Ishikawa (cell line): Measurements from ENCODE around the gene OGN.

ENCODE experiments used
- CEBPB ChIP-seq: IDR thresholded peaks from 2 replicates; pipeline ENCODE4 v1.6.1; 2012
- CREB1 ChIP-seq: IDR thresholded peaks from 2 replicates; pipeline ENCODE4 v1.6.1; 2012; ENCODE audit warnings: low read depth
- EGR1 ChIP-seq: IDR thresholded peaks from 2 replicates; pipeline ENCODE4 v1.6.1; 2012
- EP300 ChIP-seq: IDR thresholded peaks from 2 replicates; pipeline ENCODE4 v1.6.1; 2012; ENCODE audit warnings: borderline replicate concordance
- FOXM1 ChIP-seq: IDR thresholded peaks from 2 replicates; pipeline ENCODE4 v1.6.1; 2012; ENCODE audit warnings: low read depth, borderline replicate concordance
- NFIC ChIP-seq: IDR thresholded peaks from 2 replicates; pipeline ENCODE4 v1.6.1; 2012
- RAD21 ChIP-seq: IDR thresholded peaks from 2 replicates; pipeline ENCODE4 v1.6.1; 2012; ENCODE audit warnings: low read depth
- TAF1 ChIP-seq: IDR thresholded peaks from 2 replicates; pipeline ENCODE4 v1.6.1; 2012; ENCODE audit warnings: low read depth, mild to moderate bottlenecking
- TCF12 ChIP-seq: IDR thresholded peaks from 2 replicates; pipeline ENCODE4 v1.6.1; 2012; ENCODE audit warnings: low read depth
- TEAD4 ChIP-seq: IDR thresholded peaks from 2 replicates; pipeline ENCODE4 v1.6.1; 2012
- YY1 ChIP-seq: IDR thresholded peaks from 2 replicates; pipeline ENCODE4 v1.6.1; 2012; ENCODE audit warnings: low read depth
- ZBTB7A ChIP-seq: IDR thresholded peaks from 2 replicates; pipeline ENCODE4 v1.6.1; 2012; ENCODE audit warnings: low read depth
- TF ChIP-seq, protein P1 (sequence below): IDR thresholded peaks from 2 replicates; pipeline ENCODE4 v1.6.1; 2012; ENCODE audit warnings: low read depth, mild to moderate bottlenecking
- TF ChIP-seq, protein P2 (sequence below): IDR thresholded peaks from 2 replicates; pipeline ENCODE4 v1.6.1; 2012
- TF ChIP-seq, protein P3 (sequence below): IDR thresholded peaks from 2 replicates; pipeline ENCODE4 v1.6.1; 2012

OGN gene

DNA sequence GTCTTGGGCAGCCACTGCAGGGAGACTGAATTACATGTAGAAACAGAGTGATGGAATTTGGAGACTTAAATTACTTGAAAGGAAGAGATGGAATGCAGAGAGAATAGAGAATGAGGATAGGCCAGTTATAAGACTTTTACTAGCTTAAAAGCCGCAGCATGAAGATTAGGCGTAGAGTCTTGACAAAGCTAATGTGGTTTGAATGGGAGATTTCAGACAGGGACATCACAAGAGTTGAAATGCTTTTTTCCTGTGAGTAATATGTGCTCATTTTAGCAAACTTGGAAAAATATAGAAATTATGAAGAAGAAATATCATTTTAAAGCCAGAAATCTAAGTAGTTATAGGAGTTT lies 71.1 kb downstream of the OGN start:
- no peak for TF ChIP-seq CEBPB
- TF ChIP-seq RAD21, result no peak
- no peak for TF ChIP-seq NFIC
- TF ChIP-seq, protein P1, sequence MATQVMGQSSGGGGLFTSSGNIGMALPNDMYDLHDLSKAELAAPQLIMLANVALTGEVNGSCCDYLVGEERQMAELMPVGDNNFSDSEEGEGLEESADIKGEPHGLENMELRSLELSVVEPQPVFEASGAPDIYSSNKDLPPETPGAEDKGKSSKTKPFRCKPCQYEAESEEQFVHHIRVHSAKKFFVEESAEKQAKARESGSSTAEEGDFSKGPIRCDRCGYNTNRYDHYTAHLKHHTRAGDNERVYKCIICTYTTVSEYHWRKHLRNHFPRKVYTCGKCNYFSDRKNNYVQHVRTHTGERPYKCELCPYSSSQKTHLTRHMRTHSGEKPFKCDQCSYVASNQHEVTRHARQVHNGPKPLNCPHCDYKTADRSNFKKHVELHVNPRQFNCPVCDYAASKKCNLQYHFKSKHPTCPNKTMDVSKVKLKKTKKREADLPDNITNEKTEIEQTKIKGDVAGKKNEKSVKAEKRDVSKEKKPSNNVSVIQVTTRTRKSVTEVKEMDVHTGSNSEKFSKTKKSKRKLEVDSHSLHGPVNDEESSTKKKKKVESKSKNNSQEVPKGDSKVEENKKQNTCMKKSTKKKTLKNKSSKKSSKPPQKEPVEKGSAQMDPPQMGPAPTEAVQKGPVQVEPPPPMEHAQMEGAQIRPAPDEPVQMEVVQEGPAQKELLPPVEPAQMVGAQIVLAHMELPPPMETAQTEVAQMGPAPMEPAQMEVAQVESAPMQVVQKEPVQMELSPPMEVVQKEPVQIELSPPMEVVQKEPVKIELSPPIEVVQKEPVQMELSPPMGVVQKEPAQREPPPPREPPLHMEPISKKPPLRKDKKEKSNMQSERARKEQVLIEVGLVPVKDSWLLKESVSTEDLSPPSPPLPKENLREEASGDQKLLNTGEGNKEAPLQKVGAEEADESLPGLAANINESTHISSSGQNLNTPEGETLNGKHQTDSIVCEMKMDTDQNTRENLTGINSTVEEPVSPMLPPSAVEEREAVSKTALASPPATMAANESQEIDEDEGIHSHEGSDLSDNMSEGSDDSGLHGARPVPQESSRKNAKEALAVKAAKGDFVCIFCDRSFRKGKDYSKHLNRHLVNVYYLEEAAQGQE, result no peak
- TF ChIP-seq EP300, result no peak
- TF ChIP-seq, protein P2, sequence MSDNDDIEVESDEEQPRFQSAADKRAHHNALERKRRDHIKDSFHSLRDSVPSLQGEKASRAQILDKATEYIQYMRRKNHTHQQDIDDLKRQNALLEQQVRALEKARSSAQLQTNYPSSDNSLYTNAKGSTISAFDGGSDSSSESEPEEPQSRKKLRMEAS, result no peak
- TF ChIP-seq ZBTB7A, result no peak
- TF ChIP-seq, protein P3, sequence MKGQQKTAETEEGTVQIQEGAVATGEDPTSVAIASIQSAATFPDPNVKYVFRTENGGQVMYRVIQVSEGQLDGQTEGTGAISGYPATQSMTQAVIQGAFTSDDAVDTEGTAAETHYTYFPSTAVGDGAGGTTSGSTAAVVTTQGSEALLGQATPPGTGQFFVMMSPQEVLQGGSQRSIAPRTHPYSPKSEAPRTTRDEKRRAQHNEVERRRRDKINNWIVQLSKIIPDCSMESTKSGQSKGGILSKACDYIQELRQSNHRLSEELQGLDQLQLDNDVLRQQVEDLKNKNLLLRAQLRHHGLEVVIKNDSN, result no peak
- no peak for TF ChIP-seq TAF1
- no peak for TF ChIP-seq EGR1
- TF ChIP-seq YY1, result no peak
- no peak for TF ChIP-seq TCF12
- no peak for TF ChIP-seq TEAD4
- TF ChIP-seq CREB1, result no peak
- TF ChIP-seq FOXM1, result no peak
